B cell (primary cell): ENCODE measurements around the gene PLA2G4F. TPM values are rescaled to one million over a fixed set of nuclear protein-coding genes. Genes with fewer than 3 reads are reported as not detected.

Experiments used
- ATAC-seq: fragments of 200-7000 bp; cut with Tn5 transposase; one replicate; pipeline ENCODE4 v1.10.0; 2021; ENCODE audit warnings: low read depth, mild to moderate bottlenecking, moderate number of reproducible peaks, moderate library complexity
- CTCF ChIA-PET: fragments of 350-600 bp; sonication (Branson Sonifier 250); formaldehyde crosslinking; loops from one replicate; lab custom pipeline; 2021; ENCODE audit warnings: antibody characterized with exemption, inconsistent platforms; lab: Charles Lee
- POLR2A ChIA-PET: fragments of 350-600 bp; sonication (Branson Sonifier 250); formaldehyde crosslinking; loops from one replicate; lab custom pipeline; 2021; ENCODE audit warnings: antibody characterized with exemption; lab: Charles Lee
- DNase-seq: peaks from one replicate; pipeline ENCODE4 v3.0.0; 2013
- H2AFZ ChIP-seq: 2 replicates; pipeline ENCODE4 v1.6.1; 2012; ENCODE audit warnings: mild to moderate bottlenecking, low read depth, low read length; ENCODE audit not compliant: insufficient read depth, poor library complexity, severe bottlenecking
- H3K27ac ChIP-seq, 2 donors: 1 replicate in 1 of 2; 2 replicates in 1 of 2; pipeline ENCODE4 v1.5.1; 2012 to 2013; ENCODE audit warnings: low read length in 2 of 2, mild to moderate bottlenecking in 2 of 2, moderate library complexity in 1 of 2
- H3K27me3 ChIP-seq, 4 experiments: fragments of 200-600 bp in 1 of 4; sonication (generic) in 1 of 4; replicated peaks in 1 of 4; 1 replicate in 2 of 4; 2 replicates in 2 of 4; pipeline versions ENCODE4 v1.6.1 to v1.7.0; 2013 to 2016; ENCODE audit warnings: low read length in 3 of 4, mild to moderate bottlenecking in 2 of 4, mixed read lengths in 1 of 4, moderate library complexity in 1 of 4; ENCODE audit not compliant: insufficient read depth in 4 of 4, control insufficient read depth in 3 of 4; ENCODE audit errors: control extremely low read depth in 1 of 4
- H3K36me3 ChIP-seq, 2 experiments: replicated peaks in 1 of 2; 1 replicate in 1 of 2; 2 replicates in 1 of 2; pipeline versions ENCODE4 v1.6.1 to v1.7.1; 2013; ENCODE audit warnings: low read length in 1 of 2; ENCODE audit not compliant: insufficient read depth in 2 of 2, control insufficient read depth in 1 of 2; ENCODE audit errors: control extremely low read depth in 1 of 2, extremely low read depth in 1 of 2
- H3K4me1 ChIP-seq, 2 donors: fragments of 200-600 bp in 1 of 2; sonication (generic) in 1 of 2; 1 replicate in 1 of 2; 2 replicates in 1 of 2; pipeline versions ENCODE4 v1.5.1 to v1.6.1; 2013 to 2017; ENCODE audit warnings: low read length in 2 of 2; ENCODE audit not compliant: control insufficient read depth in 2 of 2, insufficient read depth in 2 of 2
- H3K4me2 ChIP-seq: replicated peaks from 2 replicates; pipeline ENCODE3; 2012; ENCODE audit warnings: mild to moderate bottlenecking, low read depth, low read length; ENCODE audit not compliant: poor library complexity, severe bottlenecking
- H3K4me3 ChIP-seq, 5 experiments: fragments of 200-600 bp in 1 of 5; sonication (generic) in 1 of 5; 1 replicate in 3 of 5; 2 replicates in 2 of 5; pipeline versions ENCODE4 v1.5.1 to v1.7.0; 2011 to 2016; ENCODE audit warnings: low read length in 4 of 5, mild to moderate bottlenecking in 4 of 5, low read depth in 2 of 5, control low read depth in 1 of 5, moderate library complexity in 1 of 5; ENCODE audit not compliant: insufficient read depth in 1 of 5; ENCODE audit errors: control extremely low read depth in 1 of 5, extremely low read depth in 1 of 5
- H3K79me2 ChIP-seq: fragments of 200-600 bp; sonication (generic); one replicate; pipeline ENCODE4 v1.6.0; 2016; ENCODE audit warnings: low read length; ENCODE audit not compliant: control insufficient read depth, insufficient read depth
- H3K9ac ChIP-seq: fragments of 200-600 bp; sonication (generic); 2 replicates; pipeline ENCODE4 v1.6.1; 2017; ENCODE audit warnings: mild to moderate bottlenecking, low read length, moderate library complexity
- H3K9me3 ChIP-seq, 3 donors: one replicate each; pipeline versions ENCODE4 v1.6.1 to v1.7.1; 2013; ENCODE audit warnings: low read length in 2 of 3; ENCODE audit not compliant: control insufficient read depth in 2 of 3, insufficient read depth in 1 of 3; ENCODE audit errors: control extremely low read depth in 1 of 3
- H4K20me1 ChIP-seq: 2 replicates; pipeline ENCODE4 v1.6.0; 2012; ENCODE audit warnings: mild to moderate bottlenecking, low read length; ENCODE audit not compliant: insufficient read depth, control insufficient read depth, poor library complexity, severe bottlenecking
- H3K27ac Mint-ChIP-seq: one replicate; pipeline ENCODE4 v1.8.0; 2021; ENCODE audit warnings: mixed read lengths
- H3K27me3 Mint-ChIP-seq: one replicate; pipeline ENCODE4 v1.8.0; 2021; ENCODE audit warnings: mixed read lengths
- H3K4me1 Mint-ChIP-seq: one replicate; pipeline ENCODE4 v1.8.0; 2021; ENCODE audit warnings: mixed read lengths
- H3K4me3 Mint-ChIP-seq: one replicate; pipeline ENCODE4 v1.8.0; 2021; ENCODE audit warnings: mixed read lengths
- H3K9me3 Mint-ChIP-seq: one replicate; pipeline ENCODE4 v1.8.0; 2022; ENCODE audit warnings: mixed read lengths; ENCODE audit not compliant: insufficient read depth
- CTCF ChIP-seq: fragments of 200-600 bp; IDR thresholded peaks from one replicate; pipeline ENCODE4 v1.8.0; 2022; ENCODE audit warnings: antibody characterized with exemption, mild to moderate bottlenecking
- EZH2 ChIP-seq: IDR thresholded peaks from 2 replicates; pipeline ENCODE4 v1.6.1; 2012; ENCODE audit warnings: borderline replicate concordance, low read depth, mild to moderate bottlenecking, moderate library complexity, low read length; ENCODE audit not compliant: insufficient read depth, poor library complexity, severe bottlenecking
- WGBS: methylation state at CpG from one replicate; pipeline ENCODE4 v1.1.5; 2013; ENCODE audit warnings: missing lambda C conversion rate; ENCODE audit not compliant: insufficient coverage; 5-methylcytosine and 5-hydroxymethylcytosine counted together
- intact Hi-C: fragments of 100-400 bp; cut with micrococcal nuclease; formaldehyde crosslinking; loops from one replicate; pipeline ENCODE4 v1.10.0; 2022
- polyA plus RNA-seq: library from polyadenylated mRNA; depleted of rRNA; stranded (reverse); fragments of >200 nt; gene quantifications from 2 replicates; pipeline ENCODE4 v1.2.3, GENCODE V29; 2012
- total RNA-seq, 2 donors: library from RNA; stranded (reverse); fragments of 120-200 nt in 1 of 2; gene quantifications; 1 replicate in 1 of 2; 2 replicates in 1 of 2; pipeline versions ENCODE4 v1.2.3 to v1.2.4, GENCODE V29; 2013 to 2022

PLA2G4F gene
- total and polyA plus RNA-seq, 2 donors (not counting 1 experiment from before 2014, with no cell fraction given), result not detected

DNA sequence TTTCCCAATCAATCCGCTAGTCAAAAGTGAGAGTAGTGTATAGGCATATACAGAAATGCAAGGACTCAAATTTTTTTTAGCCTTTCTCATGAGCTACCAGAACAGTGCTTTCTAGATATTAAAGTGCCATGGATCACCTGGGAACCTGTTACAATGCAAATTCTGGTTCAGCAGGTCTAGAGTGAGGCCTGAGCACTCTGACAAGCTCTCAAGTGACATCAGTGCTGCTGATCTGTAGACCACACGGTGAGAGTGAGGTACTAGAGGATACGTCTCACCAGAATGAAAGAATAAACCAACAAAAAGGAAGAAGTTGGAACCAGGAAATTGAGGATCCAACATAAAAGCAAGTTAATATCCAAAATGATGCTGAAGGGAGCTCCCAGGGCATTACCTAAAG, 46.1 kb downstream of the PLA2G4F start:
- 65% methylated on average over 2 of the region's 3 CpGs for whole genome bisulfite sequencing
- H3K9me3 ChIP-seq, result no peaks in the 10 kb centered on the region
- no peak for ATAC-seq
- H3K27me3 ChIP-seq, result peaks cover 0 to 5% (median 0%) of the 10 kb centered on the region in 4 experiments
- H3K4me1 ChIP-seq, result peaks cover 4 to 8% of the 10 kb centered on the region in 2 donors
- POLR2A ChIA-PET, result no interaction called here
- Mint-ChIP-seq H3K27me3 (peaks cover 27% of the 10 kb centered on the region), H3K9me3 (no peaks in the 10 kb centered on the region), H3K4me1 (peaks cover 10% of the 10 kb centered on the region), H3K4me3 (no peak overlapping the region), H3K27ac (no peak overlapping the region)
- H4K20me1 ChIP-seq, result no peaks in the 10 kb centered on the region
- no peak overlapping the region for H2AFZ ChIP-seq
- no peak overlapping the region for H3K4me3 ChIP-seq
- H3K27ac ChIP-seq, result no peak overlapping the region
- no peaks in the 10 kb centered on the region for H3K36me3 ChIP-seq
- no peaks in the 10 kb centered on the region for H3K79me2 ChIP-seq
- intact Hi-C loops, result no loop called here
- CTCF ChIA-PET, result interaction anchor here (1.0 kb wide), 1 partner anchor 26 kb away, joined by 3 read pairs; no protein-coding TSS in a partner anchor
- TF ChIP-seq CTCF (no peak), EZH2 (no peak)
- H3K9ac ChIP-seq, result no peak overlapping the region
- no peak overlapping the region for H3K4me2 ChIP-seq
- DNase-seq, result no peak

- no peak for DNase-seq
- Mint-ChIP-seq H3K27me3 (peaks cover 27% of the 10 kb centered on the region), H3K4me3 (no peak overlapping the region), H3K9me3 (no peaks in the 10 kb centered on the region), H3K27ac (no peak overlapping the region), H3K4me1 (peaks cover 10% of the 10 kb centered on the region)
- no peak overlapping the region for H3K9ac ChIP-seq
- POLR2A ChIA-PET, result no interaction called here
- ATAC-seq, result no peak
- no peak overlapping the region for H2AFZ ChIP-seq
- H3K4me3 ChIP-seq, result no peak overlapping the region
- H3K27ac ChIP-seq, result no peak overlapping the region
- no peak for TF ChIP-seq CTCF
- TF ChIP-seq EZH2, result no peak
- no peaks in the 10 kb centered on the region for H4K20me1 ChIP-seq
- WGBS, result 8% methylated on average over 3 of the region's 3 CpGs
- intact Hi-C loops, result no loop called here
- H3K36me3 ChIP-seq, result no peaks in the 10 kb centered on the region
- peaks cover 0 to 5% (median 0%) of the 10 kb centered on the region in 4 experiments for H3K27me3 ChIP-seq
- H3K4me2 ChIP-seq, result no peak overlapping the region
- CTCF ChIA-PET, result no interaction called here
- peaks cover 4 to 8% of the 10 kb centered on the region in 2 donors for H3K4me1 ChIP-seq
- H3K79me2 ChIP-seq, result no peaks in the 10 kb centered on the region
- H3K9me3 ChIP-seq, result no peaks in the 10 kb centered on the region
Measured at GRCh38 chr15:42108806-42109205, 47.6 kb downstream of the PLA2G4F start.
